ENCODE data around the gene EFCAB14. TPM values are rescaled to one million over a fixed set of nuclear protein-coding genes. Genes with fewer than 3 reads are reported as not detected.

The EFCAB14 gene
- polyA plus RNA-seq, 1 donor (not counting 4 experiments of a cell fraction or from before 2014, with no cell fraction given): 61.8 TPM

DNA sequence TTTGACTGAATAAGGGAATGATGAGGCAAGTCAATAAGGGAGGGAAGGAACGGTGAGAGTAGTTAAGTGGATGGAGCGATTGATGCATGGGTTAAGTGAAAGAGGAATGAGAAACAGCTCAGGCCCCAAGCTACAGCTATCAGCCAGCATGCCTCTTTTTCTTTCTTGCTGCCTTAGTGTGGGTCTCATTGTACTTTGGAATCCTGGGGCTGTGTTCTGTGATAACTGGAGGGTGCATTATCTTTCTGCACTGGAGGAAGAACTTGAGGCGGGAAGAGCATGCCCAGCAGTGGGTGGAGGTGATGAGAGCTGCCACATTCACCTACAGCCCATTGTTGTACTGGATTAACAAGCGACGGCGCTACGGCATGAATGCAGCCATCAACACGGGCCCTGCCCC, 46.2 kb downstream of the EFCAB14 start:
- TF ChIP-seq, protein P1, sequence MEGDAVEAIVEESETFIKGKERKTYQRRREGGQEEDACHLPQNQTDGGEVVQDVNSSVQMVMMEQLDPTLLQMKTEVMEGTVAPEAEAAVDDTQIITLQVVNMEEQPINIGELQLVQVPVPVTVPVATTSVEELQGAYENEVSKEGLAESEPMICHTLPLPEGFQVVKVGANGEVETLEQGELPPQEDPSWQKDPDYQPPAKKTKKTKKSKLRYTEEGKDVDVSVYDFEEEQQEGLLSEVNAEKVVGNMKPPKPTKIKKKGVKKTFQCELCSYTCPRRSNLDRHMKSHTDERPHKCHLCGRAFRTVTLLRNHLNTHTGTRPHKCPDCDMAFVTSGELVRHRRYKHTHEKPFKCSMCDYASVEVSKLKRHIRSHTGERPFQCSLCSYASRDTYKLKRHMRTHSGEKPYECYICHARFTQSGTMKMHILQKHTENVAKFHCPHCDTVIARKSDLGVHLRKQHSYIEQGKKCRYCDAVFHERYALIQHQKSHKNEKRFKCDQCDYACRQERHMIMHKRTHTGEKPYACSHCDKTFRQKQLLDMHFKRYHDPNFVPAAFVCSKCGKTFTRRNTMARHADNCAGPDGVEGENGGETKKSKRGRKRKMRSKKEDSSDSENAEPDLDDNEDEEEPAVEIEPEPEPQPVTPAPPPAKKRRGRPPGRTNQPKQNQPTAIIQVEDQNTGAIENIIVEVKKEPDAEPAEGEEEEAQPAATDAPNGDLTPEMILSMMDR (optimal IDR thresholded peaks at IDR 0.05 in 1 of 3, IDR thresholded peaks at IDR 0.05 in 1 of 3, conservative IDR thresholded peaks at IDR 0.05 in 1 of 3; ENCODE audit: extremely low read depth in 1 of 3, insufficient read depth in 2 of 3, low read length in 3 of 3): no peak
- TF ChIP-seq EZH2 (IDR thresholded peaks at IDR 0.05; ENCODE audit: low read length): no peak
- no peak for FAIRE-seq
- no peak overlapping the region for H2AFZ ChIP-seq (ENCODE audit: control insufficient read depth, low read length)
- H3K27me3 ChIP-seq (ENCODE audit: control insufficient read depth, extremely low read depth, insufficient read depth, low read length): no peaks in the 10 kb centered on the region
- H3K4me1 ChIP-seq (ENCODE audit: control insufficient read depth, extremely low read depth, insufficient read depth, low read length): peaks cover 6% of the 10 kb centered on the region
- H3K9ac ChIP-seq (ENCODE audit: control insufficient read depth, extremely low read depth, insufficient read depth, low read length): no peak overlapping the region
- H4K20me1 ChIP-seq (ENCODE audit: control insufficient read depth, extremely low read depth, insufficient read depth, low read length): no peaks in the 10 kb centered on the region
- no peaks in the 10 kb centered on the region for H3K9me1 ChIP-seq (ENCODE audit: control insufficient read depth, extremely low read depth, insufficient read depth, low read length)
- DNase-seq (ENCODE audit: low read depth, low spot score): no peak
- dilution Hi-C loops (cut with MboI; ENCODE audit: extremely low pct_ligation_motif_present, low sequenced_read_pairs): no loop called here
- H3K4me3 ChIP-seq (ENCODE audit: control insufficient read depth in 2 of 3, extremely low read depth in 1 of 3, insufficient read depth in 2 of 3, low read depth in 1 of 3, low read length in 3 of 3): no peak overlapping the region
- H3K36me3 ChIP-seq (ENCODE audit: control insufficient read depth in 2 of 2, extremely low read depth in 1 of 2, insufficient read depth in 2 of 2, low read length in 2 of 2): peaks cover 7 to 11% of the 10 kb centered on the region in 2 experiments
- H3K79me2 ChIP-seq (ENCODE audit: control insufficient read depth, insufficient read depth, low read length): peaks cover under 1% of the 10 kb centered on the region
- no peaks in the 10 kb centered on the region for H3K9me3 ChIP-seq (ENCODE audit: control insufficient read depth, low read depth, low read length)
- H3K4me2 ChIP-seq (ENCODE audit: control insufficient read depth, extremely low read depth, insufficient read depth, low read depth, low read length): no peak overlapping the region
- no peak overlapping the region for H3K27ac ChIP-seq (ENCODE audit: control insufficient read depth, insufficient read depth, low read length)

DNA sequence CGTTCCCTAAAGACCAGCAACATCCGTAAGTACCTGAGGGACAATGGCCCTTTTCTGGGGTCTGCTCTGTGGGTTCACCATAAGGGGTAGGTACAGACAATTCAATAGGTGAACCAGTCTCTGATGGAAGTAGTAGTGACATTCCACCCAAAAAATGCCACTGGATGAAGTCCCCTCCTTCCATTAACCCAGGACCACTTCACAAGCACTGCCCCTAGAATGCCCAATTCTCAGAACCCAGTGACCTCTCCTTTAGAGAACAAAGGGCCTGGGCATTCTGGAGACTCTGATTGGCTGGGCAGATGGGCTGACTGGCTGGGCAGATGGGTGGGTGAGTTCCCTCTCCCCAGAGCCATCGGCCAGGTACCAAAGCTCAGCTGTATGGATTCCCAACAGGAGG, 47.4 kb downstream of the EFCAB14 start, which contains the start of gene TEX38:
TEX38 (plus strand) TSS at position 301 of the 400 bp plus-strand sequence; CDS start at position 382, 81 bp downstream.
- FAIRE-seq: no peak
- no peak within 1 kb of the TSS for H2AFZ ChIP-seq (ENCODE audit: control insufficient read depth, low read length)

More for the DNA sequence above, 47.4 kb downstream of the EFCAB14 start, which contains the start of gene TEX38:
- H3K36me3 ChIP-seq (ENCODE audit: control insufficient read depth in 2 of 2, extremely low read depth in 1 of 2, insufficient read depth in 2 of 2, low read length in 2 of 2): peaks cover 3 to 9% of the 10 kb centered on the region in 2 experiments
- dilution Hi-C loops (cut with MboI; ENCODE audit: extremely low pct_ligation_motif_present, low sequenced_read_pairs): no loop called here
- no peak within 1 kb of the TSS for H3K4me3 ChIP-seq (ENCODE audit: control insufficient read depth in 2 of 3, extremely low read depth in 1 of 3, insufficient read depth in 2 of 3, low read depth in 1 of 3, low read length in 3 of 3)
- no peak within 1 kb of the TSS for H3K9ac ChIP-seq (ENCODE audit: control insufficient read depth, extremely low read depth, insufficient read depth, low read length)
- peaks cover 6% of the 10 kb centered on the region for H3K79me2 ChIP-seq (ENCODE audit: control insufficient read depth, insufficient read depth, low read length)
- no peaks in the 10 kb centered on the region for H3K9me3 ChIP-seq (ENCODE audit: control insufficient read depth, low read depth, low read length)
- no peak within 1 kb of the TSS for H3K4me2 ChIP-seq (ENCODE audit: control insufficient read depth, extremely low read depth, insufficient read depth, low read depth, low read length)
- no peak within 1 kb of the TSS for H3K27ac ChIP-seq (ENCODE audit: control insufficient read depth, insufficient read depth, low read length)
- TF ChIP-seq, protein P1 (optimal IDR thresholded peaks at IDR 0.05 in 1 of 3, IDR thresholded peaks at IDR 0.05 in 1 of 3, conservative IDR thresholded peaks at IDR 0.05 in 1 of 3; ENCODE audit: extremely low read depth in 1 of 3, insufficient read depth in 2 of 3, low read length in 3 of 3): no peak
- TF ChIP-seq EZH2 (IDR thresholded peaks at IDR 0.05; ENCODE audit: low read length): no peak
- H3K4me1 ChIP-seq (ENCODE audit: control insufficient read depth, extremely low read depth, insufficient read depth, low read length): peaks cover 11% of the 10 kb centered on the region
- H3K27me3 ChIP-seq (ENCODE audit: control insufficient read depth, extremely low read depth, insufficient read depth, low read length): no peaks in the 10 kb centered on the region
- no peak for DNase-seq (ENCODE audit: low read depth, low spot score)
- H4K20me1 ChIP-seq (ENCODE audit: control insufficient read depth, extremely low read depth, insufficient read depth, low read length): no peaks in the 10 kb centered on the region
- no peaks in the 10 kb centered on the region for H3K9me1 ChIP-seq (ENCODE audit: control insufficient read depth, extremely low read depth, insufficient read depth, low read length)

Measured in keratinocyte (primary cell).